Smooth muscle cell (in vitro differentiated cells): ENCODE data around the gene HTR6. TPM values are rescaled to one million over a fixed set of nuclear protein-coding genes. Genes with fewer than 3 reads are reported as not detected.

Experiments used
- DNase-seq: peaks from one replicate; lab custom pipeline; 2025; ENCODE audit not compliant: unreplicated experiment; lab: John Stamatoyannopoulos, UW
- H2AFZ ChIP-seq: fragments of 200-600 bp; sonication (generic); 2 replicates; pipeline ENCODE4 v1.6.0; 2016; ENCODE audit warnings: antibody characterized with exemption, low read depth, mild to moderate bottlenecking
- H3F3A ChIP-seq: fragments of 200-600 bp; sonication (generic); 2 replicates; pipeline ENCODE4 v1.6.0; 2017; ENCODE audit warnings: antibody characterized with exemption, low read depth
- H3K27ac ChIP-seq: fragments of 200-600 bp; sonication (generic); 2 replicates; pipeline ENCODE4 v1.5.1; 2016; ENCODE audit warnings: low read depth, mild to moderate bottlenecking
- H3K27me3 ChIP-seq: fragments of 200-600 bp; sonication (generic); 2 replicates; pipeline ENCODE4 v1.6.1; 2016; ENCODE audit warnings: low read depth, mild to moderate bottlenecking
- H3K36me3 ChIP-seq: fragments of 200-600 bp; sonication (generic); 2 replicates; pipeline ENCODE4 v1.5.1; 2016; ENCODE audit warnings: low read depth
- H3K4me1 ChIP-seq: fragments of 200-600 bp; sonication (generic); 2 replicates; pipeline ENCODE4 v1.5.1; 2016; ENCODE audit warnings: low read depth
- H3K4me2 ChIP-seq: fragments of 200-600 bp; sonication (generic); 2 replicates; pipeline ENCODE4 v1.6.0; 2016; ENCODE audit warnings: mild to moderate bottlenecking
- H3K4me3 ChIP-seq: fragments of 200-600 bp; sonication (generic); 2 replicates; pipeline ENCODE4 v1.5.1; 2016; ENCODE audit warnings: mild to moderate bottlenecking
- H3K79me2 ChIP-seq: fragments of 200-600 bp; sonication (generic); 2 replicates; pipeline ENCODE4 v1.6.0; 2016; ENCODE audit warnings: low read depth, mild to moderate bottlenecking
- H3K9ac ChIP-seq: fragments of 200-600 bp; sonication (generic); 2 replicates; pipeline ENCODE4 v1.6.0; 2016; ENCODE audit warnings: low read depth
- H3K9me3 ChIP-seq: fragments of 200-600 bp; sonication (generic); replicated peaks from 2 replicates; pipeline ENCODE4 v1.5.1; 2016; ENCODE audit warnings: low read depth
- H4K20me1 ChIP-seq: fragments of 200-600 bp; sonication (generic); 2 replicates; pipeline ENCODE4 v1.6.0; 2016; ENCODE audit warnings: low read depth
- CTCF ChIP-seq: fragments of 200-600 bp; sonication (generic); IDR thresholded peaks from 2 replicates; pipeline ENCODE4 v1.5.1; 2017; ENCODE audit warnings: borderline replicate concordance, mild to moderate bottlenecking, antibody characterized with exemption; ENCODE audit not compliant: insufficient read depth, poor library complexity, severe bottlenecking
- WGBS: methylation state at CpG from one replicate; pipeline ENCODE4 v1.1.7; 2016; ENCODE audit warnings: low lambda C conversion rate; 5-methylcytosine and 5-hydroxymethylcytosine counted together
- polyA plus RNA-seq: library from polyadenylated mRNA; unstranded; fragments of >200 nt; fragmentation: Nextera tagmentation; extraction: Ambion mirVana; gene quantifications from 2 replicates; pipeline ENCODE4 v1.2.1, GENCODE V29; 2016
- total RNA-seq: library from RNA; depleted of rRNA; stranded (reverse); fragments of >200 nt; gene quantifications from 2 replicates; pipeline ENCODE4 v1.2.3, GENCODE V29; 2014

The HTR6 gene
- total and polyA plus RNA-seq, 2 experiments from 2014 or later, result not detected

GRCh38 chr1:19639999-19640362 is 24.7 kb upstream of the HTR6 start:
- H3K4me1 ChIP-seq, result peaks cover 3% of the 10 kb centered on the region
- no peak for DNase-seq
- H3K27ac ChIP-seq, result no peak overlapping the region
- 92% methylated on average over 3 of the region's 3 CpGs for WGBS
- H3K4me2 ChIP-seq, result no peak overlapping the region
- H3K9me3 ChIP-seq, result no peaks in the 10 kb centered on the region
- H3K27me3 ChIP-seq, result peaks cover 14% of the 10 kb centered on the region
- H3K79me2 ChIP-seq, result no peaks in the 10 kb centered on the region
- H3K4me3 ChIP-seq, result no peak overlapping the region
- no peak for TF ChIP-seq CTCF
- no peaks in the 10 kb centered on the region for H4K20me1 ChIP-seq
- no peaks in the 10 kb centered on the region for H3K36me3 ChIP-seq
- no peak overlapping the region for H2AFZ ChIP-seq
- H3F3A ChIP-seq, result no peaks in the 10 kb centered on the region
- H3K9ac ChIP-seq, result no peak overlapping the region

- peaks cover 6% of the 10 kb centered on the region for H4K20me1 ChIP-seq
- peaks cover 10% of the 10 kb centered on the region for H3K4me1 ChIP-seq
- DNase-seq, result no peak
- H3K9ac ChIP-seq, result no peak overlapping the region
- H3K27ac ChIP-seq, result no peak overlapping the region
- WGBS, result 52% methylated on average over 14 of the region's 14 CpGs
- H3K9me3 ChIP-seq, result no peaks in the 10 kb centered on the region
- H3K4me3 ChIP-seq, result no peak overlapping the region
- H3K4me2 ChIP-seq, result no peak overlapping the region
- no peaks in the 10 kb centered on the region for H3K79me2 ChIP-seq
- peaks cover 14% of the 10 kb centered on the region for H3K27me3 ChIP-seq
- H2AFZ ChIP-seq, result no peak overlapping the region
- H3F3A ChIP-seq, result no peaks in the 10 kb centered on the region
- no peak for TF ChIP-seq CTCF
- H3K36me3 ChIP-seq, result no peaks in the 10 kb centered on the region
Measured at GRCh38 chr1:19640363-19641316, 24.0 kb upstream of the HTR6 start.

- Histone ChIP-seq H3K27me3 (peaks cover 14% of the 10 kb centered on the region), H3K79me2 (no peaks in the 10 kb centered on the region), H3K4me3 (peak overlapping the region; percentile 49), H3K9ac (no peak overlapping the region), H3K9me3 (no peaks in the 10 kb centered on the region), H3K4me1 (peaks cover 11% of the 10 kb centered on the region), H3K36me3 (no peaks in the 10 kb centered on the region), H3K27ac (no peak overlapping the region), H4K20me1 (peaks cover 19% of the 10 kb centered on the region), H3K4me2 (peak overlapping the region; percentile 88), H3F3A (no peaks in the 10 kb centered on the region), H2AFZ (peak overlapping the region; percentile 82)
- DNase-seq, result no peak
- 60% methylated on average over 7 of the region's 7 CpGs for WGBS
- TF ChIP-seq CTCF, result no peak
Measured at GRCh38 chr1:19643121-19643520, 21.6 kb upstream of the HTR6 start.
